Activated T-cell treated with anti-CD3 and anti-CD28 coated beads, Interleukin-2, amount 50 U/mL, for 72 hours (primary cell): Measurements from ENCODE around the gene STK38L. TPM values are rescaled to one million over a fixed set of nuclear protein-coding genes. Genes with fewer than 3 reads are reported as not detected.

Source experiments
- ATAC-seq, 2 donors: fragments of 150-1000 bp; cut with Tn5 transposase; replicated peaks in 1 of 2; 2 replicates each; pipeline ENCODE4 v1.10.0; 2021; ENCODE audit warnings: moderate library complexity in 2 of 2, mild to moderate bottlenecking in 1 of 2
- DNase-seq, 2 donors: peaks; one replicate each; pipeline ENCODE4 v3.0.0; 2021 to 2022; ENCODE audit warnings: mixed read lengths in 1 of 2
- H3K27ac Mint-ChIP-seq: one replicate; pipeline ENCODE4 v1.8.0; 2022; ENCODE audit warnings: mild to moderate bottlenecking, moderate library complexity, mixed read lengths
- H3K27me3 Mint-ChIP-seq: one replicate; pipeline ENCODE4 v1.8.0; 2022; ENCODE audit warnings: low read depth, mixed read lengths
- H3K36me3 Mint-ChIP-seq, 2 donors: one replicate each; pipeline ENCODE4 v1.8.0; 2022; ENCODE audit warnings: mixed read lengths in 2 of 2, mild to moderate bottlenecking in 1 of 2; ENCODE audit not compliant: insufficient read depth in 2 of 2
- H3K4me1 Mint-ChIP-seq: one replicate; pipeline ENCODE4 v1.8.0; 2022; ENCODE audit warnings: low read depth, mixed read lengths
- H3K4me3 Mint-ChIP-seq, 2 donors: one replicate each; pipeline ENCODE4 v1.8.0; 2022; ENCODE audit warnings: mild to moderate bottlenecking in 2 of 2, mixed read lengths in 2 of 2, moderate library complexity in 2 of 2
- H3K9me3 Mint-ChIP-seq, 2 donors: one replicate each; pipeline ENCODE4 v1.8.0; 2022; ENCODE audit warnings: mixed read lengths in 2 of 2
- total RNA-seq, 2 donors: library from RNA; stranded (reverse); gene quantifications; one replicate each; pipeline ENCODE4 v1.2.3, GENCODE V29; 2022

The STK38L gene
- total RNA-seq, 2 donors from 2014 or later: 24.8 to 30.6 TPM

DNA sequence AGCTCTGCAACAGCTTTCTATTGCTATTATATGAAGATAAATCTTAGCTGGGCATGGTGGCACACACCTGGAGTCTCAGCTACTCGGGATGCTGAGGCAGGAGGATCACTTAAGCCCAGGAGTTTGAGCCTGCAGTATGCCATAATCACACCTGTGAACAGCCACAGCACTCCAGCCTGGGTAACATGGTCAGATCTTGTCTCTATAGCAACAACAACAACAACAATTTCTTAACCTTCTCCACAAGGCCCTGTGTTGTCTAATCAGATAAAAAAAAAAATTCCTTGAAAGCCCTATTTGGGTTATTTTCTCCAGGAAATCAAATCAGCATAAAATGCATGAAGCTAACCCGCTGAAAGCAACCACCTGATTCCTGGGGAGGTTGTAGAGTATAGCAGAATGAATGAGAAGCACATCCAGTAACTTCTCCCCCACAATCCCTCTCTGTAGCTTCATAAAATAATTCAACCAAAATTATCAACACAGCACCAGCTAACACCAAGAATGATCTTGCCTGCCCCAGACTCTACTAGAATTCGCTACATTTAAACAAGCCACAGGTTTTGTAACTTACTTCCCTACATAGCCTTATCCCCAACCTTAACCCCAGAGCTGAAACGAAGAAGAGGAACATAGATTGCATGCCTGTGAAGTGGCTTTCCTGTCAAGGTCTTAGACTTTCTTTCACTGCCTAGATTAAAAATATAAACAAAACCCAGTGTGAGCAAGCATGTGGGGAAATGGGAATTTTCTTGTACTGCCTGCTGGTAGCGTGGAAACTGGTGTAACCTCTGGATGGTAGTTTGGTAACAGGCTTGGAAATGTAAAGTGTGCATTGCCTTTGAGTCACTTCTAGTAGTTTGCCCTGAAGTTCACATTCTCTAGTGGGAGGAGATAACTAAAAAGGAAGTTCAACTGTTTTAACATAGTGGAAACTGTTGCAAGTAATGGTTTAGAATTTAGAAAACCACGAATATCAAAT lies 6.0 kb upstream of the STK38L start:
- DNase-seq (no peak), ATAC-seq (peak; percentile 30 to 38)
- Mint-ChIP-seq H3K4me3 (peak overlapping the region; percentile 10 to 23), H3K27me3 (peaks cover under 1% of the 10 kb centered on the region), H3K9me3 (peaks cover 0 to under 1% of the 10 kb centered on the region in 2 donors), H3K4me1 (peaks cover 44% of the 10 kb centered on the region), H3K27ac (no peak overlapping the region), H3K36me3 (no peaks in the 10 kb centered on the region)

DNA sequence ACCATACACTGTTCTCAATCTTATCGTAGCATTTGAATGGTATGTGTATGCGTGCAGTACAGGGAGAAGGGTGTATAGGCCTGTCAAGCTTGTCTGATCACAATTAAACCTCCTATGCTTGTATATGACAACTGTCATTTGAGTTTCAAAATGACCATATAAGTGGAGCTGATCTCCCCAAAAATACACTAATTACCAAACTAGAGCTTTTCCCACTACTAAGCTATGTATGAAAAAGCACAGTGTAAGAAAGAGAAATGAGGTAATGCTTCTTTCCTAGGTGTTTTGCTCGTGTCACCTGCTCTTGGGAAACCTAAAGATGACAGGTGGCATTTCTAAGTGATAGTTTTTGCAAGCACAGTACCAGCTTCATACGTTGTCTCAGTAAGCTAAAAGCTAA lies 1.1 kb upstream of the STK38L start:
- ATAC-seq (peak; percentile 21 to 29), DNase-seq (no peak)
- no peaks in the 10 kb centered on the region for H3K9me3 Mint-ChIP-seq
- H3K27me3 Mint-ChIP-seq: no peaks in the 10 kb centered on the region
- peaks cover 70% of the 10 kb centered on the region for H3K4me1 Mint-ChIP-seq
- H3K36me3 Mint-ChIP-seq: peaks cover 3 to 6% of the 10 kb centered on the region in 2 donors
- H3K4me3 Mint-ChIP-seq: peak overlapping the region; percentile 99 to 100
- peak overlapping the region; percentile 63 for H3K27ac Mint-ChIP-seq

DNA sequence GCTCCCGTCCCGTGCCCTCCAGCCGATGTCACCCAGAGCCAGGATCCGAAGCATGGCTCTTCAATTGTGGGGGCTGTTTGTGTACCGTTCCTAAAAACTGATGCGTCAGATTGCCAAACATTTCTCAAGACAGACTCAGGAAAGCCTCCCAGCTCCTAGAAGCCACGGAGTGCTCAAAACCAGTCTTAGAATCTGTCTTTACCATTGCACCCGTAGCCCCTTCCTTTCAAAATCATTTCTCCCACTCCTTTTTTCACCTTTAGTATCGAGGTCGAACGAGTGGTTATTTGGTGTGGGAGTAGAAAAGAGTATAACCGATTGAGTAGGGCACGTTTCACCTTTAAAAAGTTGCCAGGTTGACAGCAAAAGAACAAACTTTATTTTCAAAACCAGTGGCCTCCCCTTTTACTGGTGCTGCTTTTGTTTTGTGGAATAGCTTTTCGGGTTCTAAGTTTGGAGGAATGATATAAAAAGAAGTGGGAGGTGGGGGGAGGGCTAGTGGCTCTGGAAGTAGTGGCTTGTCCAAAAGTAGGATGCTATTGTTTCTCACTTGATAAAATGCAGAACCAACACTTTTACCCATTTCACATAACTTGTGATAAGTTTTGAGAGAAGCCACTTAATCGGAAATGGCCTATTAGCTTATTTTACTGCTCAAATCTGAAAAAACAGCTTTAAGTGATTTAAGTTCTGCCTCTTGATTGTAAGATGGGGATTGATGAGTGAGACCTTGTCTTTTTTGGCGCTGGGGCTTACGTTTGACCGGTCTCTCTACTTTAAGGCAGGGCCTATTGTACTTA lies 803 bp downstream of the STK38L start:
- peaks cover 3 to 6% of the 10 kb centered on the region in 2 donors for H3K36me3 Mint-ChIP-seq
- H3K27me3 Mint-ChIP-seq: no peaks in the 10 kb centered on the region
- ATAC-seq (no peak), DNase-seq (no peak)
- no peaks in the 10 kb centered on the region for H3K9me3 Mint-ChIP-seq
- H3K4me1 Mint-ChIP-seq: peaks cover 56% of the 10 kb centered on the region
- H3K27ac Mint-ChIP-seq: peak overlapping the region; percentile 99
- peak overlapping the region; percentile 99 to 100 for H3K4me3 Mint-ChIP-seq

DNA sequence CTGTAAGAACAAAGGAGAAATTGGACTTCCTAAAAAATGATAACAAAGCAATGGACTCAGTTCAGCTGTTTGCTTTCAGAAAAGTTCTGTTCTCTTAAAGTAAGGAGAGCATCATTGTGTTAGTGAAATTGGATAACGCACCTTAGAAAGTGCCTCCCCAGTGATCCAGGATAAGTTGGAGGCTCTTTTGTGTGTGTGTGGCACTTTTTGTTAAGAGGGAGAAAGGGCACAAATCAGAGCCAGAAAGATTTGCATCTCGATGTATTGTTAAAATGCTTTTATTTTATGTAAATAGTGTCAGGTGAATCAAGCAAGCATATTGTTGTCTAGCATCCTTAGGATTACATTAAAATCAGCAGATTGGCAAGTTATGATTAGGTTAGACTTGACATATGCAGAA lies 2.1 kb downstream of the STK38L start:
- Mint-ChIP-seq H3K4me3 (peak overlapping the region; percentile 70 to 99), H3K27ac (peak overlapping the region; percentile 72), H3K9me3 (no peaks in the 10 kb centered on the region), H3K27me3 (no peaks in the 10 kb centered on the region), H3K4me1 (peaks cover 53% of the 10 kb centered on the region), H3K36me3 (peaks cover 3 to 6% of the 10 kb centered on the region in 2 donors)
- ATAC-seq: no peak
- no peak for DNase-seq

DNA sequence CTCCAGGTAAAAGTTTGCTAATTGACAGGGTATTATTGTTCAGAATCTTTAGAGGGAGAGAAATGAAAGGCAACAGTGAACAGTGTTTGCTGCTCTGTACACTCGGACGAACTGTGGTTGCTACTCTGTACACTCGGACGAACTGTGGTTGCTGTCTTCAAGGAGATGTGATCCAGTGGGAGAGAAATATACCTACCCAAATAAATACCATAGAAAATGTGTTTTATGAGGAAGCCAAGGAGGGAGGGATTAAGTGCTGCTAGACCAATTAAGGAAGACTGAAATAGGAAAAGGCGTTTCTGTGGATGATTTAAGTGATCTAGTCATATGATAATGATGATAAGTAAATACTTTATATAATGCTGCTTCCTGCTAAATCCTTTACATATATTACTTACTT lies 2.7 kb downstream of the STK38L start:
- no peak for ATAC-seq

DNA sequence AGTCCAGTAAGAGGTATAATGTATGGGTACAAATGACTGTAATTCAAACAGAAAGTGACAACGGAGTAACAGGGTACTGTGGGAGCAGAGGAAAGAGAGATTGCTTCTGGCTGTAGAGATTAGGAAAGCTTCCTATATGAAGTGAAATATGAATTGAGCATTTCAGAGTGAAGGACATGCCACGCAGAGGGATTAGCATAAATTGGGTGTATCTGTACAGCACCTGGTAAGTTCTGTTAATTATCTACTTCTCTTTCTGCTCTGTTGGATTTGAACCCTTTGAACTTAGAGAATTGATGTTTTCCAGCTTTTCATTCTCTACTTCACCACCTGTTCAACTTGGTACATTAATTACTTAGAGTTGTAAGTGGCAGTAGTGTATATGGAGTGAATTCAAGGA lies 8.8 kb downstream of the STK38L start:
- Mint-ChIP-seq H3K27ac (peak overlapping the region; percentile 0), H3K4me3 (no peak overlapping the region), H3K4me1 (peaks cover 39% of the 10 kb centered on the region), H3K9me3 (no peaks in the 10 kb centered on the region), H3K27me3 (no peaks in the 10 kb centered on the region), H3K36me3 (peaks cover 0 to 2% of the 10 kb centered on the region in 2 donors)
- no peak for ATAC-seq
- DNase-seq: no peak

More for the DNA sequence above, 2.7 kb downstream of the STK38L start:
- Mint-ChIP-seq H3K27me3 (no peaks in the 10 kb centered on the region), H3K27ac (no peak overlapping the region), H3K9me3 (no peaks in the 10 kb centered on the region), H3K4me3 (peak overlapping the region; percentile 32 to 56), H3K36me3 (peaks cover 3 to 6% of the 10 kb centered on the region in 2 donors), H3K4me1 (peaks cover 53% of the 10 kb centered on the region)
- no peak for DNase-seq

DNA sequence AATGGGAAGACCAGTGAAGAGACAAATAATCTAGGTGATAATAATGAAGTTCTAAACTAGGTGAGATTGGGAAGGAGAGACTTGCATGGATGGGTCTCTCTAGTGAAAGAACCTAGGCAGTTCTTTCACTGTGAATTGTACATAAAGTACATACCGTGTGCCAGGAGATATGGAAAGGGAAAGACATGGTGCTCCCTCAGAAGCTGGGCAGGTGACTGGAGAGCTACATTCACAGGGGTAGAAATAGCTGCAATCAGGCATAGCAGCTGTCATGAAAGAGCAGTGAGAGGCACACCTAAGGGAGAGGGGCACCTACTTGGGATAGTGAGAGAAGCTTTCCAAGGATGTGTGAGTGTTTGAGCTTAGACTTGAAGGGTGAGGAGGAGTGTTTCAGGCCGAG lies 9.3 kb downstream of the STK38L start:
- ATAC-seq (no peak), DNase-seq (no peak)
- no peaks in the 10 kb centered on the region for H3K27me3 Mint-ChIP-seq
- no peak overlapping the region for H3K27ac Mint-ChIP-seq
- H3K36me3 Mint-ChIP-seq: peaks cover 0 to 2% of the 10 kb centered on the region in 2 donors
- H3K4me1 Mint-ChIP-seq: peaks cover 35% of the 10 kb centered on the region
- no peak overlapping the region for H3K4me3 Mint-ChIP-seq
- no peaks in the 10 kb centered on the region for H3K9me3 Mint-ChIP-seq

DNA sequence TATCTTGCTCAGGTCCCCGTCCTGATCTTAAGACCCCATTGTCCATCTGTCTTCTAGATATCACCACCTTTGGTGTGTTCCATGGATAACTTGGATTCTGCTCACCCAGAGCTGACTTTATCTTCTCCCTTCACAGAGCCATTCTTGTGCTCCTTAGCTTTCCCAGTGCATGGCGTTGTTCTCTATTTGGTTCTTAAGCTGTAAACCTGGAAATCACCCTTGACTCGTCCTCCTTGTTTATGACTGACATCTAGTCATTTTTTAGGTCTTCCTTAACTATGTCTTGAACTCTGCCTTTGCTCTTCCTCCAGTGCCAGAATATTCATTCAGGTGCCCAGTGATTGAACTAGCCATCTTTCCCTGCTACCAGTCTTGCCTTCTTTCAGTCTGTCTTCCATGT lies 11.7 kb downstream of the STK38L start:
- Mint-ChIP-seq H3K36me3 (peaks cover 0 to 5% of the 10 kb centered on the region in 2 donors), H3K27ac (no peak overlapping the region), H3K27me3 (no peaks in the 10 kb centered on the region), H3K9me3 (no peaks in the 10 kb centered on the region), H3K4me3 (no peak overlapping the region), H3K4me1 (peaks cover 54% of the 10 kb centered on the region)
- DNase-seq (no peak), ATAC-seq (peak in 1 of 2 donors; percentile 19)

DNA sequence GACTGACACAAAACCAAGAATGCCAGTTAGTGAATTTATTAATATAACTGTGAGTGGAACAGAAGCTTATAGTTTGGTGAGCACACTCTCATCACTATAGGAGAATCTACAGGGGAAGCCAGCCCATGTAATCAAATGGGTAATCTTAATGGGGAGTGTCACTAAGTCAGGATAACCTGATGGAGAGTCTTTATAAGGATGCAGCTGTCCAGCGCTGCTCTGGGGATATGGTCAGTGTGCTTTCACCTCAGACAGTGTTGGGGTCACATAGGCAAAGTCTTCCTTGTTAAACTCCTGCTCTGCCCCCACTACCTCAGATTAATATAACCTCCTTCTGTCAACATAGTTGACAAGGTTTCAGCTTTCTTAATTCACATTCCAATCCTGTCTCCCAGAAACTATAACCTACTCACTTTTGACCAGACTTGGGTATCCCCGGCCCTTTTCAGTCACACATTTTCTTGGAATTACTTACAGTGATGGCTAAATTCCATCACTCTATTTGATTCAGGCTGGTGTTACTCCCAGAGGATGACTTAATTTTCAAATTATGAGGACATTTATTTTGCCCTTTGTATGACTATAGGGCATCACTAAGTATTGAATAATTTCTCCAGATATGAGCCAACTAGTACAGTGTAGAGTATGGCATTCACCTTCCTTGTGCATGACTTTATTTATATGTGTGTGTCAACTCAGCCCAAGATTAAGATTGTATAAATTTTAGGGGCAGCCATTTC lies 13.2 kb downstream of the STK38L start:
- H3K27me3 Mint-ChIP-seq: no peaks in the 10 kb centered on the region
- H3K36me3 Mint-ChIP-seq: peaks cover 0 to 5% of the 10 kb centered on the region in 2 donors
- ATAC-seq (peak in 1 of 2 donors; percentile 53), DNase-seq (no peak)
- peaks cover 62% of the 10 kb centered on the region for H3K4me1 Mint-ChIP-seq
- H3K27ac Mint-ChIP-seq: no peak overlapping the region
- no peaks in the 10 kb centered on the region for H3K9me3 Mint-ChIP-seq
- H3K4me3 Mint-ChIP-seq: no peak overlapping the region

DNA sequence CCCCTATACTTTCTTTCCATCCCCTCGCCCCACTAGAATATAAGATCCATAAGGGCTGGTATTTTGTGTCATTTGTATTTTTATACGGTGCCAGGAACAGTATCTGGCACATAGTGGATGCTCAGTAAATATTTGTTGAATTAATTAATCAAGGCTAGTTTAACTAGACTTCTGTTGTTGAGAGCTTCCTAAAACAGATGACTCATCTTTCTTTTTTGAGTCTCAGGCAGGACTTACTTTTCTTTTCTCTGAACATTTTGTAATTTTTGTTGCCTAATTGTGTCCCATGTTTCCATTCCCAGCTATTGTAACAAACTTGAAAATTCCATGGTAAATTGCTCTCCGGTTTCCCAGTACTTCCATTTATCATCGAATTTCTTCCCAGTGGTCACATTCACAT lies 16.7 kb downstream of the STK38L start:
- peak overlapping the region; percentile 0 for H3K27ac Mint-ChIP-seq
- ATAC-seq (no peak), DNase-seq (no peak)
- H3K4me3 Mint-ChIP-seq: peak overlapping the region in 1 of 2 donors; percentile 37
- H3K4me1 Mint-ChIP-seq: peaks cover 36% of the 10 kb centered on the region
- peaks cover 5 to 8% of the 10 kb centered on the region in 2 donors for H3K36me3 Mint-ChIP-seq
- H3K9me3 Mint-ChIP-seq: peaks cover 2 to 3% of the 10 kb centered on the region in 2 donors
- no peaks in the 10 kb centered on the region for H3K27me3 Mint-ChIP-seq

DNA sequence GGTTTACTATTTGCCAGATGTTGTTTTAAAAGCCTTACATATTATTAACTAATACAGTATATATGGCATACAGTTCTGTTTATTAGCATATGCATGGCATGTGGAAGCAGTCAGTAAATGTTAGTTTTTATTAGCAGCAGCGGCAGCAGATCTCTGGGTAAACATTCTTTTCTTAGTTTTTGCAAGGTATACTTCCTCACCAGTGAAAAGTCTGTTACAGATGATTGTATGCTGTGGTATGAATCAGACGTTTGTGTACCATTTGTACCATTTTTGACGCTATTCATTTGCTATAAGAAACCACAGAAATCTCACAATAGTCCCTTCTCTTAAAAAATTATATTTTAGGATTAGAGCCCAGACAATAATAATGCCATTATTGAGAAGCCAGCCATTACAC lies 17.8 kb downstream of the STK38L start:
- no peaks in the 10 kb centered on the region for H3K27me3 Mint-ChIP-seq
- H3K4me3 Mint-ChIP-seq: no peak overlapping the region
- no peak overlapping the region for H3K27ac Mint-ChIP-seq
- peaks cover 2 to 3% of the 10 kb centered on the region in 2 donors for H3K9me3 Mint-ChIP-seq
- ATAC-seq: no peak
- H3K4me1 Mint-ChIP-seq: peaks cover 29% of the 10 kb centered on the region
- no peak for DNase-seq
- H3K36me3 Mint-ChIP-seq: peaks cover 5 to 8% of the 10 kb centered on the region in 2 donors

DNA sequence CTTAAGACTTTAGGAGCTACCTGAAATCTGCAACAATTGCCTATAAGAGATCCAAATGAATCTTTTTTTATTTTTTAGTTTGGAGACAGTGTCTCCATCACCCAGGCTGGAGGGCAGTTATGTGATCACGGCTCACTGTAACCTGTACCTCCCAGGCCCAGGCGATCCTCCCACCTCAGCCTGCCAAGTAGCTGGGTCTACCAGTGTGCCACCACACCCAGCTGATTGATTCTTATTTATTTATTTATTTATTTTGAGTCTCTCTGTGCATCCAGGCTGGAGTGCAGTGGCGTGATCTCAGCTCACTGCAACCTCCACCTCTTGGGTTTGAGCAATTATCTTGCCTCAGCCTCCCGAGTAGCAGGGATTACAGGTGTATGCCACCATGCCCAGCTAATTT lies 26.1 kb downstream of the STK38L start:
- Mint-ChIP-seq H3K27ac (no peak overlapping the region), H3K36me3 (peaks cover 2 to 7% of the 10 kb centered on the region in 2 donors), H3K9me3 (peaks cover 4% of the 10 kb centered on the region in 2 donors), H3K27me3 (no peaks in the 10 kb centered on the region), H3K4me3 (no peak overlapping the region), H3K4me1 (no peaks in the 10 kb centered on the region)
- no peak for ATAC-seq
- no peak for DNase-seq
